Measurements from ENCODE around the gene ADCY5.

The ADCY5 gene

DNA sequence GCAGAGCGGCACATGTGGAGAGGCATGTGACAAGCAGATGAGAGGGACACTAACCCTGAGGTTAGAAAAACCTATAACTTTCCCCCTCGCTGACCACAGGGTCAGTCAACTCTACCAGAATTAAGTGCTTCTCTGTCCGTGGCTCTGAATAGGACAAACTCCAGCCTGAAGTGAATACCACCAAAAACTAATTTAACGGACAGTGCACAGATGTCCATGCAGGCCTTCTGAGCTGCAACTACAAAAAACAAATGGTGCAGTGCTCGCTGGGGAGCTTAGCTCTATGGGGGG is 59.3 kb downstream of the ADCY5 start:
- no peak overlapping the region for H3K4me3 ChIP-seq (replicated peaks; ENCODE audit: low read depth, low read length)
- TF ChIP-seq, protein P1, sequence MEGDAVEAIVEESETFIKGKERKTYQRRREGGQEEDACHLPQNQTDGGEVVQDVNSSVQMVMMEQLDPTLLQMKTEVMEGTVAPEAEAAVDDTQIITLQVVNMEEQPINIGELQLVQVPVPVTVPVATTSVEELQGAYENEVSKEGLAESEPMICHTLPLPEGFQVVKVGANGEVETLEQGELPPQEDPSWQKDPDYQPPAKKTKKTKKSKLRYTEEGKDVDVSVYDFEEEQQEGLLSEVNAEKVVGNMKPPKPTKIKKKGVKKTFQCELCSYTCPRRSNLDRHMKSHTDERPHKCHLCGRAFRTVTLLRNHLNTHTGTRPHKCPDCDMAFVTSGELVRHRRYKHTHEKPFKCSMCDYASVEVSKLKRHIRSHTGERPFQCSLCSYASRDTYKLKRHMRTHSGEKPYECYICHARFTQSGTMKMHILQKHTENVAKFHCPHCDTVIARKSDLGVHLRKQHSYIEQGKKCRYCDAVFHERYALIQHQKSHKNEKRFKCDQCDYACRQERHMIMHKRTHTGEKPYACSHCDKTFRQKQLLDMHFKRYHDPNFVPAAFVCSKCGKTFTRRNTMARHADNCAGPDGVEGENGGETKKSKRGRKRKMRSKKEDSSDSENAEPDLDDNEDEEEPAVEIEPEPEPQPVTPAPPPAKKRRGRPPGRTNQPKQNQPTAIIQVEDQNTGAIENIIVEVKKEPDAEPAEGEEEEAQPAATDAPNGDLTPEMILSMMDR (IDR thresholded peaks at IDR 0.05; ENCODE audit: low read length, missing control alignments), result no peak
- no peak for DNase-seq (ENCODE audit: low read depth)

DNA sequence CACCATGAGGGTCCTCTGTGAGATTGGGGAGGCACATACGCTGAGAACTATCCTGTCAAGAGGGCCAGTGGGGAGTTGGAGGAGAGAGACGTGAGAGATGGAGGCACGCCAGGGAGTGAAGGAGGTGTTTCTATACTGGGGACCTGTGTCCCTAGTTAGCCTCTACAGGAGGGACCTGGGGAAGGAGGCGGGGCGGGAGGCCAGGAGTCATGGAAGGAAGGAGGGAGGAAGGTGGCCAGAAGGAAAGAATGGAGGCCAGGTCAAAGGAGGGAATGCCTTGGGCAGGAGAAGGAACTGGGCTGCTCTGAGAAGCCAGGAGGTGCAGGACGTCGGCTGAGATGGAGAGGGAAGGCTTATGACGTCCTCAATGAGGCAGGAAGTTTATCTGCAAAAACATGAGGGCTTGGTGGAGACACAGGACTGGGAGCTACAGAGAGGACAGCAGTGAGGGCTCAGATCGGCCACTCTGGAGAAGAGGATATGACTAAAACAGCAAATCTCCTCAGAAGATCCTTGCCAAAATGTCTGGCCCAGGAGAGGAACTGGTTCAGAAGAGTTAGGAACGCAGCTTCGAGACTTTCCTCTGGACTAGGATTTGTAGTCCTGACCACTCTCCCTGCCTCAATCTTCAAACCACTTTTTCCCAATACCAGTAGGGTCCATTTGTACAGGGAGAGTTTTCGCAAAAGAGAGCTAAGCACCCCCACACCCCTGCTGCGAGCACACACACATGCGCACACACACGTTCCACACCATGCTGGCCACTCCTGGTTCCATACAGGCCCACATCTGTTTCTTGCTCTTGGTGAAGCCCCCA is 59.9 kb downstream of the ADCY5 start:
- H3K4me3 ChIP-seq (replicated peaks; ENCODE audit: low read depth, low read length), result no peak overlapping the region
- TF ChIP-seq, protein P1 (IDR thresholded peaks at IDR 0.05; ENCODE audit: low read length, missing control alignments), result no peak
- DNase-seq (ENCODE audit: low read depth), result peak; percentile 38

DNA sequence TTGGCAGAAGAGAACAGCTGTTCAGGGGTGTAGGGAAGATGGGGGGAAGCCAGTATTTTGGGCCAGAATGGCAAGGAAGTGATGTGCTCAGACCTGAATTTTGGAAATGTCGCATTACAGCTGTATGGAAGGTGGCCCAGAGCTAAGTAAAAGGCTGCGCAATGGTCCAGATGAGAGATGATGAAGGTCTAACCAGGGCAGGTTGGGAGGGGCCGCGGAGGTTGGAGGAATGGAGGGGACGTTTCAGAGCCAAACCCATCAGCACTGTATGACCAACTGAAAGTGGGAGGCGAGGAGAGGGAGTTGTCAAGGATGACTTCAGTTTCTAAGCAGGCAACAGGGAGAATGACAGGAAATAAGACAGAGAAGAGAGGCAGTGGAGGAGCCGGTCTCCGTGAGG is 60.8 kb downstream of the ADCY5 start:
- no peak for DNase-seq (ENCODE audit: low read depth)
- TF ChIP-seq, protein P1 (IDR thresholded peaks at IDR 0.05; ENCODE audit: low read length, missing control alignments), result no peak
- no peak overlapping the region for H3K4me3 ChIP-seq (replicated peaks; ENCODE audit: low read depth, low read length)

DNA sequence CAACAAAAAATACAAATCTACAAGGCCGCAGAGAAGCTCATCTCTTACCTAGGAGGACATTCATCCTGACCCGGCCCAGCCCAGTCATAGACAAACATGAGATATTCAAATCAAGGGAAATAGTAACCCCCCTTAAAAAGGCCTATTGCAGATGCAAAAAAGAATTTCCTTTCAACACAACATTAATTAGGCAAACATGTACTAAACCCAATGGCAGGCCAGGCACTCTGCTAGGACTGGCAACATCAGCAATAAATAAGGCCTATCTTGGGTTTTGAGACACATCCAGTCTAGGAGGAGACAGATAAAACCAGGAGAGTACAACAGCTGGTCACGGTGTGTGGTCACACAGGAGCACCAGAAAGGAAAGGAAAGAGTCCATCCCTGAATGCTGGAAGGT is 61.4 kb downstream of the ADCY5 start:
- no peak for DNase-seq (ENCODE audit: low read depth)
- TF ChIP-seq, protein P1 (IDR thresholded peaks at IDR 0.05; ENCODE audit: low read length, missing control alignments), result no peak
- H3K4me3 ChIP-seq (replicated peaks; ENCODE audit: low read depth, low read length), result no peak overlapping the region

DNA sequence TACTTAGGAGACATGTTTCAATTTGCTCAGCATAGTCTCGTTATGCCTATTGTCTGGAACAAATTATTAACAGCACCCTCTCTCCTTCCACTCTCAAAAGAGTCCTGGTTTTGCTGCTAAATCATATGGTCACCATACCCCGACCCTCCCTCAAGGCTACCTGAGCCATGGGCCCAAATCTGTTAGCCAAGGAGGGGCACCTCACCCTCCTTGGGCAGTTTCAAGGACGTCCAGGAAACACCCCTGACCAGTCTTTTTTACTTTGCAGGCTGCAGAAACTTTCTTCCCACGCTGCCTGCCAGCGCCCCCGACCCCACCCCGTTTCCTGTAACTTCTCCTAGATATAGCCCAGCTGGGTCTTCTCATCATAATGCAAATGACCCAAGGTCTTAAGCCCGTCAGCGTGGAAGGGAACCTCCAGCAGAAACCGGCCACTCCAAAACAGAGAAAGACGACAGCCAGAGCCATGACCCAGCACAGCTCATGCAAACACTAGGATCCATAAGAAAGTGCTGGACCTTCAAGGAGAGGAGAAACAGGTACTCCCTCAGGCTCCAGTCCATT is 62.3 kb downstream of the ADCY5 start:
- DNase-seq (ENCODE audit: low read depth), result peak; percentile 17
- no peak overlapping the region for H3K4me3 ChIP-seq (replicated peaks; ENCODE audit: low read depth, low read length)
- TF ChIP-seq, protein P1 (IDR thresholded peaks at IDR 0.05; ENCODE audit: low read length, missing control alignments), result no peak

DNA sequence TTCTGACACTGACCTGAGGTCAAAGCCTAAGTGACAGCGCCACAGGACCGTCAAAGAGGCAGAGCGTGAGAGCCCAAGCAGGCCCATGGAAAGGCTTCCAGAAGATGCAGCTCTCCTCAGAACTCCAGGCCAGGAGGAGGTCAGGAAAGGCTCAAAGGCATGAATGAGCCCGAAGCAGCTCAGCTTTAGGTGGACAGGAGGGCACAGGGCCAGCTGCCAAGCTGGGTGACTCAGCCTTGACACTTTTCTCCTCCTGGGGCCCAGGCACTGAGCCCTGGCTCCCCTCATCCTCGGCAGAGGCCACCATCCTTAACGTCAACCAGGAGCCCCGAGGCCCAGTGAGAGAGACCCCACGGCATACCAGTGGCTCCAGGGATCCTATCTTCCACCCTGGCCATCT is 62.9 kb downstream of the ADCY5 start:
- TF ChIP-seq, protein P1 (IDR thresholded peaks at IDR 0.05; ENCODE audit: low read length, missing control alignments), result no peak
- H3K4me3 ChIP-seq (replicated peaks; ENCODE audit: low read depth, low read length), result no peak overlapping the region
- DNase-seq (ENCODE audit: low read depth), result peak; percentile 27

DNA sequence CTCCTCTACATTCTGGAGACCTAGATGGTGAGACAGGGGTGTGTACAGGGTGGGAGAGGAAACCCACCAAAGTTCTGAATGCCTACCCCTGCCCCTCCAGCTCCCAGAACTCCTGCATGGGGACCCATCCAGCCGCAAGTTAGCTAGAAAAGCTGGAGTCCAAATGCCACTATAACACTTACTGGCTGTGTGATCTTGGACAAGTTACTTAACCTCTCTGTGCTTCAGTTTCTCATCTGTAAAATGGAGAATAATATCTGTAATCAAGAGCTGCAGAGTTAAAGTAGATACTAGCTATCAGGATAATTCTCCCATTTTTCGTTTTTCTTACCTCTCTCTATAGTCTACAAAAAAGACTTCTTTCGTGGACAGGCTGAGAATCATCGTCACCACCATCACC is 63.4 kb downstream of the ADCY5 start:
- no peak overlapping the region for H3K4me3 ChIP-seq (replicated peaks; ENCODE audit: low read depth, low read length)
- TF ChIP-seq, protein P1 (IDR thresholded peaks at IDR 0.05; ENCODE audit: low read length, missing control alignments), result no peak
- DNase-seq (ENCODE audit: low read depth), result no peak

Measured in fibroblast of pulmonary artery (primary cell).